Loucy (cell line): ENCODE measurements around the gene BAK1.

Experiments
- H2AFZ ChIP-seq: fragments of 200-600 bp; sonication (generic); 2 replicates; pipeline ENCODE4 v1.6.0; 2016; ENCODE audit warnings: antibody characterized with exemption, mild to moderate bottlenecking, low read length, moderate library complexity
- H3F3A ChIP-seq: fragments of 200-600 bp; 2 replicates; pipeline ENCODE4 v1.6.0; 2016; ENCODE audit warnings: antibody characterized with exemption, low read depth, mild to moderate bottlenecking
- H3K27me3 ChIP-seq: fragments of 200-600 bp; sonication (generic); 2 replicates; pipeline ENCODE4 v1.6.1; 2014; ENCODE audit warnings: low read length, mild to moderate bottlenecking; ENCODE audit not compliant: insufficient read depth, poor library complexity, severe bottlenecking
- H3K36me3 ChIP-seq: fragments of 200-600 bp; sonication (generic); 2 replicates; pipeline ENCODE4 v1.6.1; 2016; ENCODE audit warnings: low read length; ENCODE audit not compliant: insufficient read depth
- H3K4me1 ChIP-seq: fragments of 200-600 bp; sonication (generic); 2 replicates; pipeline ENCODE4 v1.5.1; 2014; ENCODE audit warnings: low read length, mild to moderate bottlenecking; ENCODE audit not compliant: insufficient read depth, poor library complexity, severe bottlenecking
- H3K4me2 ChIP-seq: fragments of 200-600 bp; sonication (generic); 2 replicates; pipeline ENCODE4 v1.6.0; 2014; ENCODE audit warnings: antibody characterized with exemption, low read length, low read depth, mild to moderate bottlenecking; ENCODE audit not compliant: poor library complexity, severe bottlenecking
- H3K4me3 ChIP-seq: fragments of 200-600 bp; sonication (generic); 2 replicates; pipeline ENCODE4 v1.5.1; 2014; ENCODE audit warnings: low read length, mild to moderate bottlenecking, mixed read lengths; ENCODE audit not compliant: poor library complexity, severe bottlenecking
- H3K79me2 ChIP-seq: fragments of 200-600 bp; sonication (generic); 2 replicates; pipeline ENCODE4 v1.6.1; 2014; ENCODE audit warnings: low read length; ENCODE audit not compliant: insufficient read depth
- H3K9ac ChIP-seq: fragments of 200-600 bp; sonication (generic); 2 replicates; pipeline ENCODE4 v1.6.0; 2014; ENCODE audit warnings: mild to moderate bottlenecking, low read depth, low read length, moderate library complexity; ENCODE audit not compliant: poor library complexity, severe bottlenecking
- H3K9me2 ChIP-seq: fragments of 200-600 bp; sonication (generic); replicated peaks from 2 replicates; pipeline ENCODE4 v1.6.1; 2016; ENCODE audit warnings: low read depth, low read length, mixed read lengths
- H3K9me3 ChIP-seq: fragments of 200-600 bp; sonication (generic); 2 replicates; pipeline ENCODE4 v1.6.1; 2014; ENCODE audit warnings: mild to moderate bottlenecking, antibody characterized with exemption, low read length, low read depth; ENCODE audit not compliant: insufficient read depth
- H4K20me1 ChIP-seq: fragments of 200-600 bp; sonication (generic); 2 replicates; pipeline ENCODE4 v1.6.0; 2014; ENCODE audit warnings: antibody characterized with exemption, low read length, mild to moderate bottlenecking; ENCODE audit not compliant: insufficient read depth, poor library complexity, severe bottlenecking
- CTCF ChIP-seq: fragments of 200-600 bp; sonication (generic); conservative IDR thresholded peaks from 2 replicates; pipeline ENCODE4 v1.5.1; 2014; ENCODE audit warnings: mild to moderate bottlenecking, antibody characterized with exemption, low read length
- EZH2phosphoT487 ChIP-seq: fragments of 200-600 bp; IDR thresholded peaks from 2 replicates; pipeline ENCODE4 v1.6.1; 2018; ENCODE audit warnings: antibody characterized with exemption, mild to moderate bottlenecking, moderate library complexity, borderline replicate concordance

BAK1 gene

GRCh38 chr6:33577106-33577535 lies 3.0 kb downstream of the BAK1 start:
- peak overlapping the region; percentile 98 for H3K9ac ChIP-seq
- H3K36me3 ChIP-seq, result peaks cover 19% of the 10 kb centered on the region; the same call in 1 of the 2 replicates
- H3K4me1 ChIP-seq, result peaks cover 24% of the 10 kb centered on the region
- H3F3A ChIP-seq, result no peaks in the 10 kb centered on the region
- H3K9me2 ChIP-seq, result no peaks in the 10 kb centered on the region
- TF ChIP-seq EZH2phosphoT487 (no peak), CTCF (no peak)
- H3K9me3 ChIP-seq, result no peaks in the 10 kb centered on the region
- H3K4me3 ChIP-seq, result peak overlapping the region; percentile 98
- no peaks in the 10 kb centered on the region for H3K27me3 ChIP-seq
- peaks cover 34% of the 10 kb centered on the region for H3K79me2 ChIP-seq
- peak overlapping the region; percentile 100 for H3K4me2 ChIP-seq
- peaks cover 10% of the 10 kb centered on the region for H4K20me1 ChIP-seq
- no peak overlapping the region for H2AFZ ChIP-seq

DNA sequence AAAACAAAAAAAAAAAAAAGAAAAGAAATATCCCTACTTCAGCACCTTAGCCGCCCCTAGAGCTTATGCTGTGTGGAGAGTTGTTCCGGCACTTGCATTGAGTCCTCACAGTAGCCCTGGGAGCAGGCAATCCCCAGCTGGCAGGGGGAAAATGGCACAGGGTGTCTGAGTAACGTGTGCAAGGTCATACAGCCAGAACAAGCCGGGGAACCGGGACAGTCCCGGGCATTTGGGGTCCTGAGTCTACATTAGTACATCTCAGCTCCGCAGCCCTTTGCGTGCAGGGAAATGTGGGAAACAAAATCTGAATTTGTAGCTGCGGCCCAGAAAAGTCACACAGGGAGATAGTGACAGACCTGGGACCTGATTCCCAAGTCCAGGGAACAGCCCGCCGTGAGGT lies 3.4 kb downstream of the BAK1 start:
- Histone ChIP-seq H2AFZ (no peak overlapping the region), H3K4me2 (peak overlapping the region; percentile 100), H3F3A (no peaks in the 10 kb centered on the region), H3K9me3 (no peaks in the 10 kb centered on the region), H3K27me3 (no peaks in the 10 kb centered on the region), H3K4me1 (peaks cover 29% of the 10 kb centered on the region), H4K20me1 (peaks cover 10% of the 10 kb centered on the region), H3K9ac (peak overlapping the region; percentile 98), H3K36me3 (peaks cover 19% of the 10 kb centered on the region; the same call in 1 of the 2 replicates), H3K9me2 (no peaks in the 10 kb centered on the region), H3K4me3 (peak overlapping the region; percentile 98), H3K79me2 (peaks cover 34% of the 10 kb centered on the region)
- TF ChIP-seq EZH2phosphoT487 (no peak), CTCF (no peak)

GRCh38 chr6:33575211-33575610 lies 4.9 kb downstream of the BAK1 start:
- Histone ChIP-seq H3K9me3 (no peaks in the 10 kb centered on the region), H3K9ac (no peak overlapping the region), H3K27me3 (no peaks in the 10 kb centered on the region), H3K9me2 (no peaks in the 10 kb centered on the region), H2AFZ (no peak overlapping the region), H3K4me1 (peaks cover 35% of the 10 kb centered on the region), H3F3A (no peaks in the 10 kb centered on the region), H3K4me2 (no peak overlapping the region), H4K20me1 (peaks cover 10% of the 10 kb centered on the region), H3K79me2 (peaks cover 34% of the 10 kb centered on the region), H3K36me3 (peaks cover 19% of the 10 kb centered on the region; the same call in 1 of the 2 replicates), H3K4me3 (no peak overlapping the region)
- TF ChIP-seq CTCF (no peak), EZH2phosphoT487 (no peak)
